ENCODE data around the gene TRAPPC3. TPM values are rescaled to one million over a fixed set of nuclear protein-coding genes. Genes with fewer than 3 reads are reported as not detected.
A peak's percentile ranks its signal among the peaks of the same experiment; 100 is the strongest.

TRAPPC3 gene
- total and polyA plus RNA-seq, 9 of the 15 experiments (the other 6 are each of a cell fraction or from before 2014, with no cell fraction given), result 20.6 to 141 (median 112) TPM

DNA sequence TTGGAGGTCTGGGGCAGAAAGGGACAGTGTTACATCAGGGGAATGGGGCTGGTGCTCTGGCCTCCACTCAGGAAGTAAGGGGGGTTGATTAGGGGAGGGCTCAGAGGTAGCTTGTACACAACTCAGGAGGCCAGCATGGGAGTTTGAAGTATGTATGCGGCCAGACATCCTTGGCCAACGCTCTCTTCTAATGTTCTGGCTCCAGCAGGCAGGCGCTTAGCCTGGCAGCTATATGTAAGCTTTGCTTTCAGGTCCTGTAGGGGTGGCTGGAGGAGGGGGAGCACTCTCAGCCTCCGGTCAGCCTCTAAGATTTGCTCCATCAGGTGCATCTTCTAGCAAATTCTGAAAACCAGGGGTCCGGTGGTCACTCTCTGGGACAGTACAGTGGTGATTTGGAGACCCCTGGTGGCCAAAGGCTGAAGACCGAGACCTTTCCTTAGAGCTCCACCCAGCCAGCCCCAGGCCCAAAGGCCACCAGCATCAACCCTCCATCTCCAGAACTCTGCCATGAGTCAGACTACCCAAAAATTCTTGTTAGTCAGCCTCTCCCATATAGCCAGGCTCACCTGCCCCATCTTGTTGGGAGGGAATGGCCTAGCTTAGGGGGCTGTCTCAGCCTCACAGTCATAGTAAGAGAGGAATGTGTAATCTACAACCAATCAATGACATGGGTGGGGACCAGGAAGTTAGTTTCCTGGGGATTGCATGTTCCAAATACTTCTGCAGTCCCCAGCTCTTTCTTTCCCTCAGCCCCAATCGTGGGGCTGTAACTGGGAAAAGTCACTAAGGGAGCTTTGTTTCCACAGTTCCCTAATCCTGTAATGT, 14.6 kb downstream of the TRAPPC3 start (continued):
- TF ChIP-seq, protein P1, sequence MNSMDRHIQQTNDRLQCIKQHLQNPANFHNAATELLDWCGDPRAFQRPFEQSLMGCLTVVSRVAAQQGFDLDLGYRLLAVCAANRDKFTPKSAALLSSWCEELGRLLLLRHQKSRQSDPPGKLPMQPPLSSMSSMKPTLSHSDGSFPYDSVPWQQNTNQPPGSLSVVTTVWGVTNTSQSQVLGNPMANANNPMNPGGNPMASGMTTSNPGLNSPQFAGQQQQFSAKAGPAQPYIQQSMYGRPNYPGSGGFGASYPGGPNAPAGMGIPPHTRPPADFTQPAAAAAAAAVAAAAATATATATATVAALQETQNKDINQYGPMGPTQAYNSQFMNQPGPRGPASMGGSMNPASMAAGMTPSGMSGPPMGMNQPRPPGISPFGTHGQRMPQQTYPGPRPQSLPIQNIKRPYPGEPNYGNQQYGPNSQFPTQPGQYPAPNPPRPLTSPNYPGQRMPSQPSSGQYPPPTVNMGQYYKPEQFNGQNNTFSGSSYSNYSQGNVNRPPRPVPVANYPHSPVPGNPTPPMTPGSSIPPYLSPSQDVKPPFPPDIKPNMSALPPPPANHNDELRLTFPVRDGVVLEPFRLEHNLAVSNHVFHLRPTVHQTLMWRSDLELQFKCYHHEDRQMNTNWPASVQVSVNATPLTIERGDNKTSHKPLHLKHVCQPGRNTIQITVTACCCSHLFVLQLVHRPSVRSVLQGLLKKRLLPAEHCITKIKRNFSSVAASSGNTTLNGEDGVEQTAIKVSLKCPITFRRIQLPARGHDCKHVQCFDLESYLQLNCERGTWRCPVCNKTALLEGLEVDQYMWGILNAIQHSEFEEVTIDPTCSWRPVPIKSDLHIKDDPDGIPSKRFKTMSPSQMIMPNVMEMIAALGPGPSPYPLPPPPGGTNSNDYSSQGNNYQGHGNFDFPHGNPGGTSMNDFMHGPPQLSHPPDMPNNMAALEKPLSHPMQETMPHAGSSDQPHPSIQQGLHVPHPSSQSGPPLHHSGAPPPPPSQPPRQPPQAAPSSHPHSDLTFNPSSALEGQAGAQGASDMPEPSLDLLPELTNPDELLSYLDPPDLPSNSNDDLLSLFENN (IDR thresholded peaks at IDR 0.05; ENCODE audit: low read depth in 2 of 2, low read length in 2 of 2), result no peak
- no peak for TF ChIP-seq SREBF1 (IDR thresholded peaks at IDR 0.05; ENCODE audit: borderline replicate concordance, low read depth, low read length)
- TF ChIP-seq L3MBTL2 (IDR thresholded peaks at IDR 0.05), result peak; percentile 22; the same call in 1 of the 2 replicates
- peak; percentile 98 for TF ChIP-seq LCOR (CRISPR knock-in tag; IDR thresholded peaks at IDR 0.05)
- no peak for TF ChIP-seq ZNF347 (CRISPR knock-in tag; IDR thresholded peaks at IDR 0.05; ENCODE audit: low read depth)
- no peak for TF ChIP-seq BRF1 (IDR thresholded peaks at IDR 0.05; ENCODE audit: borderline replicate concordance, extremely low read depth, insufficient read length)
- peak; percentile 89 to 93 for TF ChIP-seq RAD21 (CRISPR knock-in tag; conservative IDR thresholded peaks at IDR 0.05 in 1 of 2, IDR thresholded peaks at IDR 0.05 in 1 of 2)
- peak; percentile 86 for TF ChIP-seq CC2D1A (IDR thresholded peaks at IDR 0.05)
- TF ChIP-seq NR4A1 (CRISPR knock-in tag; IDR thresholded peaks at IDR 0.05), result no peak
- 0 out of 2 replicates have a peak, but pooled peaks have one; percentile 39 for TF ChIP-seq NR4A1 (tag; IDR thresholded peaks at IDR 0.05)
- peak; percentile 45; the same call in 1 of the 2 replicates for TF ChIP-seq GATA2 (CRISPR knock-in tag; IDR thresholded peaks at IDR 0.05)
- TF ChIP-seq, protein P2, sequence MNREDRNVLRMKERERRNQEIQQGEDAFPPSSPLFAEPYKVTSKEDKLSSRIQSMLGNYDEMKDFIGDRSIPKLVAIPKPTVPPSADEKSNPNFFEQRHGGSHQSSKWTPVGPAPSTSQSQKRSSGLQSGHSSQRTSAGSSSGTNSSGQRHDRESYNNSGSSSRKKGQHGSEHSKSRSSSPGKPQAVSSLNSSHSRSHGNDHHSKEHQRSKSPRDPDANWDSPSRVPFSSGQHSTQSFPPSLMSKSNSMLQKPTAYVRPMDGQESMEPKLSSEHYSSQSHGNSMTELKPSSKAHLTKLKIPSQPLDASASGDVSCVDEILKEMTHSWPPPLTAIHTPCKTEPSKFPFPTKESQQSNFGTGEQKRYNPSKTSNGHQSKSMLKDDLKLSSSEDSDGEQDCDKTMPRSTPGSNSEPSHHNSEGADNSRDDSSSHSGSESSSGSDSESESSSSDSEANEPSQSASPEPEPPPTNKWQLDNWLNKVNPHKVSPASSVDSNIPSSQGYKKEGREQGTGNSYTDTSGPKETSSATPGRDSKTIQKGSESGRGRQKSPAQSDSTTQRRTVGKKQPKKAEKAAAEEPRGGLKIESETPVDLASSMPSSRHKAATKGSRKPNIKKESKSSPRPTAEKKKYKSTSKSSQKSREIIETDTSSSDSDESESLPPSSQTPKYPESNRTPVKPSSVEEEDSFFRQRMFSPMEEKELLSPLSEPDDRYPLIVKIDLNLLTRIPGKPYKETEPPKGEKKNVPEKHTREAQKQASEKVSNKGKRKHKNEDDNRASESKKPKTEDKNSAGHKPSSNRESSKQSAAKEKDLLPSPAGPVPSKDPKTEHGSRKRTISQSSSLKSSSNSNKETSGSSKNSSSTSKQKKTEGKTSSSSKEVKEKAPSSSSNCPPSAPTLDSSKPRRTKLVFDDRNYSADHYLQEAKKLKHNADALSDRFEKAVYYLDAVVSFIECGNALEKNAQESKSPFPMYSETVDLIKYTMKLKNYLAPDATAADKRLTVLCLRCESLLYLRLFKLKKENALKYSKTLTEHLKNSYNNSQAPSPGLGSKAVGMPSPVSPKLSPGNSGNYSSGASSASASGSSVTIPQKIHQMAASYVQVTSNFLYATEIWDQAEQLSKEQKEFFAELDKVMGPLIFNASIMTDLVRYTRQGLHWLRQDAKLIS (CRISPR knock-in tag; IDR thresholded peaks at IDR 0.05), result peak; percentile 70; the same call in 1 of the 2 replicates
- TF ChIP-seq CTBP1 (IDR thresholded peaks at IDR 0.05; ENCODE audit: borderline replicate concordance), result peak; percentile 88
- TF ChIP-seq ZNF212 (CRISPR knock-in tag; IDR thresholded peaks at IDR 0.05), result no peak
- peak in 1 of 2 experiments; percentile 45; a peak in 1 of 4 replicates for TF ChIP-seq RCOR1 (IDR thresholded peaks at IDR 0.05; ENCODE audit: borderline replicate concordance in 1 of 2, low read depth in 2 of 2, low read length in 2 of 2)
- TF ChIP-seq, protein P3, sequence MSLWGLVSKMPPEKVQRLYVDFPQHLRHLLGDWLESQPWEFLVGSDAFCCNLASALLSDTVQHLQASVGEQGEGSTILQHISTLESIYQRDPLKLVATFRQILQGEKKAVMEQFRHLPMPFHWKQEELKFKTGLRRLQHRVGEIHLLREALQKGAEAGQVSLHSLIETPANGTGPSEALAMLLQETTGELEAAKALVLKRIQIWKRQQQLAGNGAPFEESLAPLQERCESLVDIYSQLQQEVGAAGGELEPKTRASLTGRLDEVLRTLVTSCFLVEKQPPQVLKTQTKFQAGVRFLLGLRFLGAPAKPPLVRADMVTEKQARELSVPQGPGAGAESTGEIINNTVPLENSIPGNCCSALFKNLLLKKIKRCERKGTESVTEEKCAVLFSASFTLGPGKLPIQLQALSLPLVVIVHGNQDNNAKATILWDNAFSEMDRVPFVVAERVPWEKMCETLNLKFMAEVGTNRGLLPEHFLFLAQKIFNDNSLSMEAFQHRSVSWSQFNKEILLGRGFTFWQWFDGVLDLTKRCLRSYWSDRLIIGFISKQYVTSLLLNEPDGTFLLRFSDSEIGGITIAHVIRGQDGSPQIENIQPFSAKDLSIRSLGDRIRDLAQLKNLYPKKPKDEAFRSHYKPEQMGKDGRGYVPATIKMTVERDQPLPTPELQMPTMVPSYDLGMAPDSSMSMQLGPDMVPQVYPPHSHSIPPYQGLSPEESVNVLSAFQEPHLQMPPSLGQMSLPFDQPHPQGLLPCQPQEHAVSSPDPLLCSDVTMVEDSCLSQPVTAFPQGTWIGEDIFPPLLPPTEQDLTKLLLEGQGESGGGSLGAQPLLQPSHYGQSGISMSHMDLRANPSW (CRISPR knock-in tag; IDR thresholded peaks at IDR 0.05), result peak; percentile 22; the same call in 1 of the 2 replicates
- no peak for TF ChIP-seq ARHGAP35 (IDR thresholded peaks at IDR 0.05; ENCODE audit: partially characterized antibody)

All from K562 (cell line).